HCT116 (cell line): Measurements from ENCODE around the gene DYNLRB1.

ENCODE experiments used
- EZH2 ChIP-seq: fragments of 200-600 bp; sonication (generic); IDR thresholded peaks from 2 replicates; pipeline ENCODE4 v1.6.1; 2017; ENCODE audit warnings: antibody characterized with exemption, mixed run types
- POLR2A ChIP-seq: IDR thresholded peaks from 2 replicates; pipeline ENCODE4 v1.7.0; 2011; ENCODE audit warnings: borderline replicate concordance; ENCODE audit not compliant: insufficient read depth, insufficient read length; ENCODE audit errors: extremely low read depth
- POLR2AphosphoS5 ChIP-seq: IDR thresholded peaks from 2 replicates; pipeline ENCODE4 v1.6.1; 2011; ENCODE audit warnings: mild to moderate bottlenecking, low read depth, low read length, moderate library complexity
- TF ChIP-seq, protein P1 (sequence below): IDR thresholded peaks from 2 replicates; pipeline ENCODE4 v1.6.1; 2011; ENCODE audit warnings: mild to moderate bottlenecking, low read length, moderate library complexity; ENCODE audit not compliant: insufficient replicate concordance; ENCODE audit errors: extremely low read depth
- TF ChIP-seq, protein P2 (sequence below): IDR thresholded peaks from 2 replicates; pipeline ENCODE4 v1.6.1; 2012; ENCODE audit warnings: low read depth

DNA sequence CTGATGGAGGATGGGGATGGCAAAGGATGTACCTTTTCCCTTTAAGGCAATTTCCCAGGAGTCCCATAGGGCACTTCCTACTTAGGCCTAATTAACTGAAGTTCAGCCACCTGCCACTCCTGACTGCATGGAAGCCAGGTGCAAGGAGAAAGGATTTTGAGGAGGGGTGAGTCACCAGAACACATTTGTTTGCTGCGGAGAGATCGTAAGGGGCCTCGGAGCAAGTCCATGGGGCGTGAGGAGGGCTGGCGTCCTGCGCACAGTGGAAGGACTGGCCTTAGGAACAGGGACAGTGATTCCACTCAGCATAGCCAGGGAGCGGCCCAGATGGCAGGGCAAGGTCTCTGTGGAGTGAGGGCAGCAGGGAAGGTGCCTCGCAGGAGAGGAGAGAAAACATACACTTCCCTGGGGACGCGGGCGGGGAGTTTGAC lies 30.5 kb downstream of the DYNLRB1 start:
- TF ChIP-seq, protein P1, sequence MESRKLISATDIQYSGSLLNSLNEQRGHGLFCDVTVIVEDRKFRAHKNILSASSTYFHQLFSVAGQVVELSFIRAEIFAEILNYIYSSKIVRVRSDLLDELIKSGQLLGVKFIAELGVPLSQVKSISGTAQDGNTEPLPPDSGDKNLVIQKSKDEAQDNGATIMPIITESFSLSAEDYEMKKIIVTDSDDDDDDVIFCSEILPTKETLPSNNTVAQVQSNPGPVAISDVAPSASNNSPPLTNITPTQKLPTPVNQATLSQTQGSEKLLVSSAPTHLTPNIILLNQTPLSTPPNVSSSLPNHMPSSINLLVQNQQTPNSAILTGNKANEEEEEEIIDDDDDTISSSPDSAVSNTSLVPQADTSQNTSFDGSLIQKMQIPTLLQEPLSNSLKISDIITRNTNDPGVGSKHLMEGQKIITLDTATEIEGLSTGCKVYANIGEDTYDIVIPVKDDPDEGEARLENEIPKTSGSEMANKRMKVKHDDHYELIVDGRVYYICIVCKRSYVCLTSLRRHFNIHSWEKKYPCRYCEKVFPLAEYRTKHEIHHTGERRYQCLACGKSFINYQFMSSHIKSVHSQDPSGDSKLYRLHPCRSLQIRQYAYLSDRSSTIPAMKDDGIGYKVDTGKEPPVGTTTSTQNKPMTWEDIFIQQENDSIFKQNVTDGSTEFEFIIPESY: no peak
- TF ChIP-seq POLR2A: no peak
- TF ChIP-seq, protein P2, sequence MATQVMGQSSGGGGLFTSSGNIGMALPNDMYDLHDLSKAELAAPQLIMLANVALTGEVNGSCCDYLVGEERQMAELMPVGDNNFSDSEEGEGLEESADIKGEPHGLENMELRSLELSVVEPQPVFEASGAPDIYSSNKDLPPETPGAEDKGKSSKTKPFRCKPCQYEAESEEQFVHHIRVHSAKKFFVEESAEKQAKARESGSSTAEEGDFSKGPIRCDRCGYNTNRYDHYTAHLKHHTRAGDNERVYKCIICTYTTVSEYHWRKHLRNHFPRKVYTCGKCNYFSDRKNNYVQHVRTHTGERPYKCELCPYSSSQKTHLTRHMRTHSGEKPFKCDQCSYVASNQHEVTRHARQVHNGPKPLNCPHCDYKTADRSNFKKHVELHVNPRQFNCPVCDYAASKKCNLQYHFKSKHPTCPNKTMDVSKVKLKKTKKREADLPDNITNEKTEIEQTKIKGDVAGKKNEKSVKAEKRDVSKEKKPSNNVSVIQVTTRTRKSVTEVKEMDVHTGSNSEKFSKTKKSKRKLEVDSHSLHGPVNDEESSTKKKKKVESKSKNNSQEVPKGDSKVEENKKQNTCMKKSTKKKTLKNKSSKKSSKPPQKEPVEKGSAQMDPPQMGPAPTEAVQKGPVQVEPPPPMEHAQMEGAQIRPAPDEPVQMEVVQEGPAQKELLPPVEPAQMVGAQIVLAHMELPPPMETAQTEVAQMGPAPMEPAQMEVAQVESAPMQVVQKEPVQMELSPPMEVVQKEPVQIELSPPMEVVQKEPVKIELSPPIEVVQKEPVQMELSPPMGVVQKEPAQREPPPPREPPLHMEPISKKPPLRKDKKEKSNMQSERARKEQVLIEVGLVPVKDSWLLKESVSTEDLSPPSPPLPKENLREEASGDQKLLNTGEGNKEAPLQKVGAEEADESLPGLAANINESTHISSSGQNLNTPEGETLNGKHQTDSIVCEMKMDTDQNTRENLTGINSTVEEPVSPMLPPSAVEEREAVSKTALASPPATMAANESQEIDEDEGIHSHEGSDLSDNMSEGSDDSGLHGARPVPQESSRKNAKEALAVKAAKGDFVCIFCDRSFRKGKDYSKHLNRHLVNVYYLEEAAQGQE: no peak
- TF ChIP-seq POLR2AphosphoS5: no peak
- no peak for TF ChIP-seq EZH2
